Esophagus squamous epithelium (tissue), 4 donors: Measurements from ENCODE around the gene GABARAPL2.

Source experiments
- POLR2A ChIP-seq, 4 donors: fragments of 450-650 bp; IDR thresholded peaks; one replicate each; pipeline ENCODE4 v1.6.1; 2017; ENCODE audit warnings: antibody characterized with exemption in 4 of 4, mild to moderate bottlenecking in 4 of 4, moderate library complexity in 3 of 4
- TF ChIP-seq, protein P1 (sequence below), 6 experiments: fragments of 450-650 bp in 4 of 6; fragments of 200-600 bp in 2 of 6; sonication (generic) in 2 of 6; IDR thresholded peaks; one replicate each; pipeline ENCODE4 v1.5.1; 2016 to 2019; ENCODE audit warnings: antibody characterized with exemption in 6 of 6, mild to moderate bottlenecking in 4 of 6, moderate library complexity in 4 of 6

- TF ChIP-seq, protein P1, sequence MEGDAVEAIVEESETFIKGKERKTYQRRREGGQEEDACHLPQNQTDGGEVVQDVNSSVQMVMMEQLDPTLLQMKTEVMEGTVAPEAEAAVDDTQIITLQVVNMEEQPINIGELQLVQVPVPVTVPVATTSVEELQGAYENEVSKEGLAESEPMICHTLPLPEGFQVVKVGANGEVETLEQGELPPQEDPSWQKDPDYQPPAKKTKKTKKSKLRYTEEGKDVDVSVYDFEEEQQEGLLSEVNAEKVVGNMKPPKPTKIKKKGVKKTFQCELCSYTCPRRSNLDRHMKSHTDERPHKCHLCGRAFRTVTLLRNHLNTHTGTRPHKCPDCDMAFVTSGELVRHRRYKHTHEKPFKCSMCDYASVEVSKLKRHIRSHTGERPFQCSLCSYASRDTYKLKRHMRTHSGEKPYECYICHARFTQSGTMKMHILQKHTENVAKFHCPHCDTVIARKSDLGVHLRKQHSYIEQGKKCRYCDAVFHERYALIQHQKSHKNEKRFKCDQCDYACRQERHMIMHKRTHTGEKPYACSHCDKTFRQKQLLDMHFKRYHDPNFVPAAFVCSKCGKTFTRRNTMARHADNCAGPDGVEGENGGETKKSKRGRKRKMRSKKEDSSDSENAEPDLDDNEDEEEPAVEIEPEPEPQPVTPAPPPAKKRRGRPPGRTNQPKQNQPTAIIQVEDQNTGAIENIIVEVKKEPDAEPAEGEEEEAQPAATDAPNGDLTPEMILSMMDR (IDR thresholded peaks at IDR 0.05) = no peak
- no peak for TF ChIP-seq POLR2A (IDR thresholded peaks at IDR 0.05)
These were observed 6.4 kb upstream of the GABARAPL2 start for GRCh38 chr16:75559564-75560372.
